GM12801 (cell line): ENCODE data around the gene REPS1.

Experiments
- CTCF ChIP-seq: IDR thresholded peaks from one replicate; pipeline ENCODE4 v1.5.1; 2011; ENCODE audit warnings: control low read depth; ENCODE audit not compliant: insufficient read length; ENCODE audit errors: extremely low read depth

Gene REPS1

GRCh38 chr6:138864343-138864890 lies 123.6 kb downstream of the REPS1 start:
- TF ChIP-seq CTCF: no peak

- no peak for TF ChIP-seq CTCF
These were observed 124.7 kb downstream of the REPS1 start for GRCh38 chr6:138863321-138863720.

GRCh38 chr6:138862456-138862855 lies 125.6 kb downstream of the REPS1 start:
- TF ChIP-seq CTCF: no peak

GRCh38 chr6:138857775-138858174 lies 130.3 kb downstream of the REPS1 start:
- TF ChIP-seq CTCF: no peak

- TF ChIP-seq CTCF: no peak
These were observed 131.4 kb downstream of the REPS1 start for GRCh38 chr6:138856654-138857053.
